Erythroblast (primary cell): ENCODE data around the gene RORB.

ENCODE experiments used
- DNase-seq, 2 experiments: peaks; one replicate each; lab custom pipeline; 2025; lab: John Stamatoyannopoulos, UW
- GATA1 ChIP-seq: IDR thresholded peaks from 2 replicates; pipeline ENCODE4 v1.6.1; 2011; ENCODE audit warnings: low read depth, mild to moderate bottlenecking, control low read depth, low read length, moderate library complexity
- POLR2A ChIP-seq: IDR thresholded peaks from 2 replicates; pipeline ENCODE4 v1.6.1; 2011; ENCODE audit warnings: mild to moderate bottlenecking, low read length

The RORB gene

DNA sequence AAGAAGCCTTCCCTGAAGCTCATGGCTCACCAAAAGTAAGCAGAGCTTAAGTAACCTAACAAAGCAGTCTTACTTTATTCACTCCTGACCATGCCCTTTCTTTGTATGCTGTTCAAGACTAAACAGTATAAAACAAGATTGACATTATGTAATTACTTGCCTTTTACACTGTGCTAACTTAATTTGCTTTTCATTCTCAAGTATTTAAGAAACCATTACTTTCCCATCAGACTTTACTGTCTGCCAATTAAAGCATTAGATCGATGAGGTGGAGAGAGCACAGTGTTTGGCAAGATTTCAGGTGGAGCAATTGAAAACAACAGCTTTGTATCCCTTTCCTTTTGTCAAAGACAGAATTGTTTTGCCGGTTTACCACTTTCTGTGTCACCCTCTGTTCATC is 98.2 kb downstream of the RORB start:
- TF ChIP-seq POLR2A (no peak), GATA1 (no peak)
- DNase-seq, result no peak

DNA sequence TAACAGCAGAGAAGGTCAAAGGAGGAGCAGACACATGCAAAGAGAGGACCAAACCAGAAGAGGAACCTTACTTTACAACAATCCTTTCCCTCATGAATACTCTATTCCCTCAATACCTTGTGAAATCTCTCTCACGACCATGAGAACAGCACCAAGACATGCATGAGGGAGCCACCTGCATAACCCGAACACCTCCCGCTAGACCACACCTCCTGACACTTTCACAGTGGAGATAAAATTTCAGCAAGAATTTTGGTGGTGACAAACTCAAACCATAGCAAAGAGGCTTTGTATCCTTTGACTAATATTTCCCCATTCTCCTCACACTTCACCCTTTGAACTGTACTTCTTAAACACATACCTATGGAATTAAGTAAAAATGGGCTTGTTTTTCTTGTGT is 101.7 kb downstream of the RORB start:
- no peak for TF ChIP-seq POLR2A
- no peak for TF ChIP-seq GATA1
- no peak for DNase-seq

DNA sequence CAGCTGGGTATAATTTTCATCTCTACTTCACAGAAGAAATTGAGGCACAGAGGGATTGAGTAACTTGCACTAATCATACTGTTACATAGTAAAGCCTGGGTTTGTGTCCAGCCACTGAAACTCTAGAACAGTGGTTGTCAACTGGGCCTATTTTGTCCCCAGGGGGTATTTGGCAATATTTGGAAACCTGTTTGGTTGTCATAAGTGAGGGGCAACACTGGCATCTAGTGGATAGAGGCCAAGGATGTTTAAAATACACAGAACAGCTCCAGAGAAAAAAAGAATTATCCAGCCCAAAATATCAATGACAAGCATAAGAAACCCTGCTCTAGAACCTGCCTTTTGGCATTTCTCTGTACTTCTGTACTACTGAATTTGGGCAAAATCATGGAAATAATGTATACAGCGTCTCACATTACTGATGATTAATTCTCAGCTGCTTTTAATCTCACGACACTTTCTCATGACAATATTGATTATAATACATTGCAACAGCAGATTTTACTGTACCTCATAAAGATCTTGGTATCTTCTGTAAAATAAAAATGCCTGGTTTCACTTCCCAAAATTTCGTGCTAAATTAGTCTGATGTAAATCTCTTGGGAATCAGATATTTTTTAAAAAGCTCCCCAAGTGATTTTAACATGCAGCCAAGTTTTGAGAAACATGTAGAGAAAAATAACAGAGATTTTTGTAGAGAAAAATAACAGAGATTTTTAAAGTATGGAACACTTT is 112.7 kb downstream of the RORB start:
- no peak for DNase-seq
- TF ChIP-seq GATA1, result no peak
- TF ChIP-seq POLR2A, result no peak

DNA sequence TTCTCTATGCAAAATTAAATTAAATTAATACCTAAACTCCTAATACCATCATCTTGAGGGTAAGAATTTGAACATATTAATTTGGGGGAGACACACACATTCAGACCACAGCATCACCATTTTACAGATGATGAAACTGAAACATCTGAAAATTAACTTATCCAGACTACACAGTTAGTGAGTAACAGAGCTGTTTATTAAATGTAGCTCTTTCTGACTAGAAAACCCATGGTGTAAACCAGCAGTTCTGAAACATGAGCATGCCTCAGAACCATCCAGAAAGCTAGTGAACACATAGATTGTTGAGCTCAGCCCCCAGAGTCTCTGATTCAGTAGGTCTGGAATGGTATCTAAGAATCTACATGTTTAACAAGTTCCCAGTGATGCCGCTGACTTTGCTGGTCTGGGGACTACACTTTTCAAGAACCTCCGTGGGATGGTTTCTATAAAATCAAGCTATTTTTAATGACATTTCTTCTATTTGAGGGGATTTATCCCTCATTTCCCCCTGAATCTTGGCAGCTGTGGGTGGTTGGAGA is 113.5 kb downstream of the RORB start:
- no peak for DNase-seq
- TF ChIP-seq POLR2A (no peak), GATA1 (no peak)

DNA sequence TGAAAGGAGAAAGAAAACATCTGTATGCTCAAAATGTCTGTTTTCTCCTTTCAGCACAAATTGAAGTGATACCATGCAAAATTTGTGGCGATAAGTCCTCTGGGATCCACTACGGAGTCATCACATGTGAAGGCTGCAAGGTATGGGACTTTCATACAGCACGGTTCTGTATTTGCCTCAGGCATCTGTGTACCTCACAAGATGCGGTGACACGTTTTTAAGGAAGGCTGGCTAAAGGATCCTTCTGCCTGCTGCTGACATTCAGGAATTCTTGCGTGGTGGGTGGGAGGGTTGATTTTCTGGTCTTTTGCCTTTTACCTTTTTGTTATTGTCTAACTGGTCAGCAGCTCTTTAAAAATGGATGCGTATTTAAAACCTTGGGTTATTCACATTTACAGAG is 133.1 kb downstream of the RORB start:
- TF ChIP-seq GATA1, result no peak
- no peak for TF ChIP-seq POLR2A
- no peak for DNase-seq

DNA sequence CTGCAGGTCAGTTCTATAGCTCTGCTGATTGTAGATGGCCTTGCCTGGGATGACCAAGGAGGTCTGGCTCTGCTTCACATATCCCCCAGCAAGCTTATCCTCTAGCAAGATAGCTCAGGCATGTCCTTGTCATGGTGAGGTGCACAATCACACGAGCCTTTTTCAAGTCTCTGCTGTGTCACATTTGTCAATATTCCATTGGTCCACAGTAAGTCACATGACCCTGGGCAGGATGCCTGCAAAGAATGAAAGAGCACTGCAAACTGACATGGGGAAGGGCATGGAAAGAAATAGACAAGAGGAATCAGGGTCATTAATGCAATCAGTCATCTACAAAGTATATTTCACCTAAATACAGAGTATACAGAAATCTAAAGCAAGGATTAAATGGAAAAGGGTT is 142.0 kb downstream of the RORB start:
- no peak for TF ChIP-seq GATA1
- TF ChIP-seq POLR2A, result no peak
- DNase-seq, result no peak

DNA sequence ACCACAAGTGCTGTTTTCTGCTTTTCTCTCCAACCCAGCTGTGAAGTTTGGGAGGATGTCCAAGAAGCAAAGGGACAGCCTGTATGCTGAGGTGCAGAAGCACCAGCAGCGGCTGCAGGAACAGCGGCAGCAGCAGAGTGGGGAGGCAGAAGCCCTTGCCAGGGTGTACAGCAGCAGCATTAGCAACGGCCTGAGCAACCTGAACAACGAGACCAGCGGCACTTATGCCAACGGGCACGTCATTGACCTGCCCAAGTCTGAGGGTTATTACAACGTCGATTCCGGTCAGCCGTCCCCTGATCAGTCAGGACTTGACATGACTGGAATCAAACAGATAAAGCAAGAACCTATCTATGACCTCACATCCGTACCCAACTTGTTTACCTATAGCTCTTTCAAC is 145.2 kb downstream of the RORB start:
- DNase-seq, result no peak
- TF ChIP-seq POLR2A, result no peak
- TF ChIP-seq GATA1, result no peak

DNA sequence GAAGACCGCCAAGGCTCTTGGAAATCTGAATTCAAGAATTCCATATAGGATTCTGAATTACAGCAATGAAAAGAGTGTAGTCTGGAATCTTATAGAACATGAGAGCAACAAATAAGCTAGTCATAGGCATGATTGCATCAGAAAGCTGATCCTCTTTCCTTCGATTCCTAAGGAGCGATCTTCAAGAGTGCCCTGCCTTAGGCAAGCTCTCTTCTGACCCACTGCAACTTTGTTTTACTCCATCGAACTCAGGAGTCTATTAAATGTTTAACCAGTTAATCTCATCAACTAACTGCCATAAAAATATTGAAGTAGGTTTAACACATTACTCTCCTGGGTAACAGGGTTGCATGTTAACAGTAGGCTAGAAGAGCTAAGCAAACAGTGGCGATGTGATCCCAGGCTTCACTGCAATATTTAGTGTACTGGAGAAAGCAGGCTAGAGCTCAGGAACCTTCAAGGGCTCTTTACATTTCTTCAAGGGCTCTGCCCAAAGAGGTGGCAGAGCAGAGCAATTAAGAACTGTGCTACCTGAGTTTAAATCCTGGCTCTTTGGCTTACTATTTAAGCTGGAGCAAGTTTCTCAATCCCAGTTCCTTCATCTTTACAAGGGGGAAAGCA is 146.3 kb downstream of the RORB start:
- TF ChIP-seq GATA1 (no peak), POLR2A (no peak)
- no peak for DNase-seq

DNA sequence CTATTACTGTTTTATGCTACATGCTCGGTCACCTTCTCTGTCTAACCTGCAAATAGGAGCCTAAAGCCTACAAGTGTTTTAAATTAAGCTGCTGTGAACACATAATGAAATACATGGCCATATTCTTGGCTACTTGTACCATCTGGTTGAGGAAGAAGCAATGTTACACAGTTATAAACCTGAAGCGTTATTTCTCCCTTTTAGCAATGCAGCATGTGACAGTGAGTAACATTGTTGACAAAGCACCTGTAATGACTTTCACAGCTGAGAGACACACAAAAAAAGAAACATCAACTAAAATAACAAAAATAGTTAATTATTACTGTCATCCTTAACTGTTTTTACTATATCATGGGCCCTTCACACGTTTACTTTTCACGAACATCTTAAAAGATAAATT is 146.9 kb downstream of the RORB start:
- TF ChIP-seq GATA1 (no peak), POLR2A (no peak)
- no peak for DNase-seq

DNA sequence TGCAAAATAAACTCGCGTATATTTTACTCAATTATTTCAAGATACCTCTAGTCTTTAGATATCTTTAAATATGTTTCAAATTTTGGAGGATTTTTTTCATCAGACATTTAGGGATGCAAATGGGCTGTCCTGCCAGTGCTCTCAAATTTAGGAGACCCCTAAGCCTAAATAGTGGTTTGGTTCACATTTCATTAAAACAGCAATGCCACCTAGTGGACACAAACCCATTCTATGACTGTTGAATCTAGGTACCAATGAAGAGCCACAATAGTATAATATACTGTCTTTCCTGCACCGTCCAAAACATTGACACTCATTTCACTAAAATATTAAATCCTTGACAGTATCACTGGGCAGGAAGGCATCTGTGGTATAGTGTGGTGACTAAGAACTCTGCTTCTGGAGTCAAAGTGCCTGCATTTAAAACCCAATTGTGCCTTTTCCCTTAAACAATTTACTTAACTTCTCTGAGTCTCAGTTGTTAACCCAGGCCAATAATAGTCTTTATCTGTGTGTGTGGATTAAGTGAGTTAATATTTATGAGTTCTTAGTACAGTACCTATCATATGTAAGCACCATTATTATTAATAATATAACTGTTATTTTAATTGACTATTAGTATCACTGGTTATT is 148.0 kb downstream of the RORB start:
- TF ChIP-seq GATA1 (no peak), POLR2A (no peak)
- DNase-seq, result peak; percentile 4 to 25

DNA sequence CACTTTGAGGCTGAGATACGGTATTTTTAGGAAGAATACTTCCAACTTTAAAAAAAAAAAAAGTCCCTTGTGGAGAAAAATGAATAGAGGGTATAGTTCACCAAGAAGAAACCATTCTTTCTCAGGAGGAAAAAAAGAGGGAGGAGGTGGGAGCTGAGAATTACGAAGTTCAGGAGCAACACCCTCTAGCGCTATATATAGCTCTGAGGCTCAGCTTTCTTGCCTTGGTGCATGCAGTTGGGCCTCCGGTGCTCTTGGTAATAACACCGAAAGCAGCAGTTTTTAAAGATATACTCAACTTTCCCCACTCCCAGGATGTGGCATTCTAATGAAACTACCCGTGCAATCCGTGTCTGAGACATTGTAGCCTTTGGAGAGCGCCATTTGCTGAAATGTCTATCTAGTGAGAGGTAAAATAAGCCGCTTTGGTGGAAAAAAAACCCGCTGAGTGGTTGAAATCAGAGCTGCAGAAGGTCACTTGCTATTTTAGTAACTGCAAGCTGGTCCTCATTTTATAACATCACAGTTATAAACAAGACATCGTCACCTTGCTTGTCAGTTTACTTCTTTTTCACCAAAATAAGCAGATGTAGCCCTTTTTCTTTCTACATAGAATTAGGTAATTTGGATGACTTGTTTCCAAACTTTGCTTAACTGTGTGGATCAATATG is 156.4 kb downstream of the RORB start:
- DNase-seq, result no peak
- TF ChIP-seq GATA1, result no peak
- no peak for TF ChIP-seq POLR2A

DNA sequence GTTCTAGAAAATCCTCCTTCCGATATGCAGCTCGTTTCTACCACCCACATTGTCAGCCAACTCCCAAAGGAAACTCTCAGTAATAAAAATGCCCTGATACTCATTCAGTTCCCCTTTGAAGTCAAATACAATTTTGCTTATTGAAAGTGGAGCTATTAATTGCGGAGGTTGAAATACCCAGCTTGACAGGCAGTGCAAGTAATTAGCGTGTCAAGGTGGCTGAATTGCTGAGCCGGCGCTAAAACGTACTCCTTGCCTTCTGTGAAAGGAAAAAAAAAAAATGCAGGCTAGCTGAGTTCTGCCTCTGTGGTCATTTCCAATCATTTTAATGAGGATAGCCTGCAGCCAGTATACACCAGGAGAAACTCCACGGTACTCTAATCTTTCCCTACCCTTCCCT is 165.5 kb downstream of the RORB start:
- no peak for TF ChIP-seq POLR2A
- no peak for DNase-seq

DNA sequence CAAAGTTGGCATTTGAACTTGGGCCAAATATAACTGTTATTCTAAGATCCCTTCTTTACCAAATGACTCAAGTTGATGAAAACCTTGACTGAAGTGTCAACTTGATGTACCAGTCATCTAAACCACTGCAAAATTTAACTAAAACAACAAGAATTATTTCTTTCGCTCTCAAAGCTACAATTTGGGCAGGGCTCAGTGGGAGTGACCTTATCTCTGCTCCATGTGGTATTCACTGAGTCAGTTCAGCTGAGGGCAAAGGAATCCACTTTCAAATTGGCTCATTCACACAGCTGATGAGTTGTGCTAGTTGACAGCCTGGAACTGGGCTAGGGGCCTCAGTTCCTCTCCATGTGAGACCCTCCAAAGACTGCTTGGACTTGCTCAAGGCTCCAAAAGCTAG is 166.3 kb downstream of the RORB start:
- no peak for DNase-seq
- TF ChIP-seq GATA1 (no peak), POLR2A (no peak)

DNA sequence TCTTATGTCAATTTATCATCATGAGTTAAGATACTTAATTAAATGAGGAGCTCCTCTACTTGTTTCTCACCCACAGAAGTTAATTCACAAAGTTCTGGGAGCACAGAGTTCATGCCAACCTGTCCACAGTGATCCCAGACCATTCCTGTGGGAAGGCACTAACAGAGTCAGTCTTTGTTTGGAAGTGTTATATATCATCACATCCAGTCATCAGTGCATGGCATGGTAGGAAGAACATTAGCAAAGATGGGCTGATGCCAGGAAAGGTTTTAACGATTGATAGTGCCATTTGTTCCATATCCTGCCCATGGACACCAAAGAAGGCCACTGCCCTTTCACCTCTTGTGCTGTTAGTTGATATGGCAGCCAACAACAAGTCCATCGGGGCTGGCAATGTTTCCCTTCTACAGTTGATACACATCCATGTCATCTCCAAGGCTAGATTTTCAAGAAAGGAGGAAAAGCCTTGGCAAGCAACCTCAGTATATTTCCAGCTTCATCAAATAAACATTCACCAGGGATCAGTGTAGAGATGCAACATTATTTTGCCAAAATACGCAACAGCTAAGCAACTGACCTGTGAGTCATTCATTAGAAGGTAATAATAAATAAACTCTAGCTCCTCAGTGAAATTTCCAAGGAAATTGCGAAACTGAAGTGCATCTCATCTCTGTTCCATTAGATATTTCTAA is 169.6 kb downstream of the RORB start:
- TF ChIP-seq GATA1, result no peak
- no peak for TF ChIP-seq POLR2A
- no peak for DNase-seq
